Skin epidermis (tissue), 12 donors: Measurements from ENCODE around the gene PKP4.
"Not testable (repeated sequence)": the region's sequence is repeated elsewhere in the genome, so short reads cannot be mapped to it uniquely, and the experiment has no call there.

Experiments
- H3K27ac ChIP-seq, 21 experiments: fragments of 200-600 bp; sonication (generic) in 11 of 21; one replicate each; pipeline ENCODE4 v1.5.0; 2020; ENCODE audit warnings: mild to moderate bottlenecking in 3 of 21, inconsistent platforms in 2 of 21, moderate library complexity in 2 of 21
- H3K4me3 ChIP-seq, 7 experiments: fragments of 200-600 bp; sonication (generic) in 2 of 7; one replicate each; pipeline ENCODE4 v1.5.0; 2020; ENCODE audit warnings: inconsistent platforms in 2 of 7, mild to moderate bottlenecking in 2 of 7, moderate library complexity in 1 of 7

Gene PKP4

GRCh38 chr2:158456309-158457066, at the start of gene PKP4, which contains the start of gene CCDC148:
Gene PKP4, plus strand, starts transcription at chr2:158456952. Its CDS starts 76,233 bp downstream, at chr2:158533185.
Gene CCDC148, minus strand, starts transcription at chr2:158456753. Its CDS starts 314 bp downstream, at chr2:158456439.
- Histone ChIP-seq H3K27ac (peak within 1 kb of the TSS; percentile 65 to 98 (median 92)), H3K4me3 (peak within 1 kb of the TSS; percentile 66 to 99 (median 91))

GRCh38 chr2:158407031-158407430, 49.7 kb upstream of the PKP4 start:
- no peak overlapping the region for H3K27ac ChIP-seq
- no peak overlapping the region for H3K4me3 ChIP-seq

GRCh38 chr2:158410132-158410531, 46.6 kb upstream of the PKP4 start:
- H3K4me3 ChIP-seq, result no peak overlapping the region
- no peak overlapping the region for H3K27ac ChIP-seq

- Histone ChIP-seq H3K27ac (no peak overlapping the region), H3K4me3 (no peak overlapping the region)
These were observed 45.0 kb upstream of the PKP4 start for GRCh38 chr2:158411748-158412147.

- H3K4me3 ChIP-seq, result no peak overlapping the region
- no peak overlapping the region for H3K27ac ChIP-seq
These were observed 44.5 kb upstream of the PKP4 start for GRCh38 chr2:158412206-158412605.

- Histone ChIP-seq H3K27ac (no peak overlapping the region), H3K4me3 (no peak overlapping the region)
These were observed 43.2 kb upstream of the PKP4 start for GRCh38 chr2:158413581-158413980.

GRCh38 chr2:158414538-158414937, 42.2 kb upstream of the PKP4 start:
- Histone ChIP-seq H3K27ac (no peak overlapping the region), H3K4me3 (no peak overlapping the region)

- H3K4me3 ChIP-seq, result no peak overlapping the region
These were observed 24.6 kb upstream of the PKP4 start for GRCh38 chr2:158432117-158432516.

GRCh38 chr2:158433716-158434115, 23.0 kb upstream of the PKP4 start:
- not testable (repeated sequence) for H3K4me3 ChIP-seq, H3K27ac ChIP-seq

More at GRCh38 chr2:158432117-158432516, 24.6 kb upstream of the PKP4 start:
- no peak overlapping the region for H3K27ac ChIP-seq

- not testable (repeated sequence) for H3K27ac ChIP-seq, H3K4me3 ChIP-seq
These were observed 17.7 kb upstream of the PKP4 start for GRCh38 chr2:158439062-158439461.

- Histone ChIP-seq H3K27ac (no peak overlapping the region), H3K4me3 (no peak overlapping the region)
These were observed 13.1 kb upstream of the PKP4 start for GRCh38 chr2:158443606-158444005.

GRCh38 chr2:158457092-158457825, 507 bp downstream of the PKP4 start:
- Histone ChIP-seq H3K27ac (peak overlapping the region; percentile 65 to 98 (median 92)), H3K4me3 (peak overlapping the region; percentile 66 to 99 (median 91))

- Histone ChIP-seq H3K4me3 (peak overlapping the region; percentile 66 to 99 (median 91)), H3K27ac (peak overlapping the region; percentile 65 to 98 (median 92))
These were observed 1.3 kb downstream of the PKP4 start for GRCh38 chr2:158457826-158458616.

- Histone ChIP-seq H3K4me3 (peak overlapping the region; percentile 66 to 99 (median 91)), H3K27ac (peak overlapping the region in 5 of 21 experiments; percentile 90 to 97 (median 95))
These were observed 1.8 kb downstream of the PKP4 start for GRCh38 chr2:158458617-158458920.

- H3K4me3 ChIP-seq, result peak overlapping the region in 2 of 7 experiments; percentile 96 to 99
- peak overlapping the region in 1 of 21 experiments; percentile 96 for H3K27ac ChIP-seq
These were observed 2.6 kb downstream of the PKP4 start for GRCh38 chr2:158459161-158460003.

- H3K27ac ChIP-seq, result no peak overlapping the region
- no peak overlapping the region for H3K4me3 ChIP-seq
These were observed 4.0 kb downstream of the PKP4 start for GRCh38 chr2:158460632-158461297.

- no peak overlapping the region for H3K27ac ChIP-seq
- no peak overlapping the region for H3K4me3 ChIP-seq
These were observed 6.8 kb downstream of the PKP4 start for GRCh38 chr2:158463496-158464095.
